CD4-positive, alpha-beta T cell treated with Interleukin-17A for 1 hour (primary cell): ENCODE measurements around the gene TOP3B.

Source experiments
- DNase-seq: peaks from one replicate; pipeline ENCODE4 v3.0.0-alpha.2; 2020

The TOP3B gene

DNA sequence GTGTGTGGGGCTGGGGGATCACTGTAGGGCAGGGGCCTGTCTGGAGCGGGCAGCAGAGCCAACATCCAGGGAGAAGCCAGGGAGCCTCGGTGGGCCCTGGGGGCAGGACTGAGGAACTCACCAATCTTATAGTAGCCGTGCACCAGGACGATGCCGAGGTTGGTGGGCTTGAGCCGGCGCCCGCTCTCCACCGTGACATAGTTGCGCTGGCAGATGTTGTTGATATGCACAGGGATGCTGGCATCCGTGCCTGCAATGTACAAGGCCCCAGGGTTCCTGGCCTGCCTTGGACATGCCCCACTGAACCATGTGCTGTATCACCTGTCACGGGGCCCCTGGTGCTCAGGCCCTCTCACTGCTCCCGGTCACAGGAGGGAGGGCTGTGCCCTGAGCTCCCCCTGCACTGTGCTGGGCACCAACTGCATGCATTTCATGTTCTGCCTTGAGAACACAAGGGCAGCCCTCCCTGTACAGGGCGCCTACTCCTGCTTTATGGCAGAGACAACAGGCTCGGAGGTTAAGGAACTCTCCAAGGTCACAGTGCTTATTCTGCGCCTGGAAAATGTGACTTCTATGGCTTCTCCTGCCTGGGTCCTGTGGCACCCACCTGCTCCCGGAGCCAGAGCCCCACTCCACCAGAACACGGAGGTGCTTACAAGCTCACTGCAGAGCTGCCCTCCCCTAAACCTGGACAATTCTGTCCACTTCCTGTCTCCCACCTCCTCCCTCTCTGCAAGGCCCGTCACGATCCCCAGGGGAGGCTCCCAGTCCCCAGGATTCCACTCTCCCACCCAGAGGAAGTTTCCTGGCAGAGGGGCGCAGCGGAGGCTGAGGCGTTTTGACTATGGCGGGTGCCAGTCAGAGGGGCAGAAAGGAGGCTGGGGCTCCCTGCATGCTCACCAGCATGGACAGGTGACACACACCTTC lies 22.1 kb downstream of the TOP3B start:
- DNase-seq, result no peak

DNA sequence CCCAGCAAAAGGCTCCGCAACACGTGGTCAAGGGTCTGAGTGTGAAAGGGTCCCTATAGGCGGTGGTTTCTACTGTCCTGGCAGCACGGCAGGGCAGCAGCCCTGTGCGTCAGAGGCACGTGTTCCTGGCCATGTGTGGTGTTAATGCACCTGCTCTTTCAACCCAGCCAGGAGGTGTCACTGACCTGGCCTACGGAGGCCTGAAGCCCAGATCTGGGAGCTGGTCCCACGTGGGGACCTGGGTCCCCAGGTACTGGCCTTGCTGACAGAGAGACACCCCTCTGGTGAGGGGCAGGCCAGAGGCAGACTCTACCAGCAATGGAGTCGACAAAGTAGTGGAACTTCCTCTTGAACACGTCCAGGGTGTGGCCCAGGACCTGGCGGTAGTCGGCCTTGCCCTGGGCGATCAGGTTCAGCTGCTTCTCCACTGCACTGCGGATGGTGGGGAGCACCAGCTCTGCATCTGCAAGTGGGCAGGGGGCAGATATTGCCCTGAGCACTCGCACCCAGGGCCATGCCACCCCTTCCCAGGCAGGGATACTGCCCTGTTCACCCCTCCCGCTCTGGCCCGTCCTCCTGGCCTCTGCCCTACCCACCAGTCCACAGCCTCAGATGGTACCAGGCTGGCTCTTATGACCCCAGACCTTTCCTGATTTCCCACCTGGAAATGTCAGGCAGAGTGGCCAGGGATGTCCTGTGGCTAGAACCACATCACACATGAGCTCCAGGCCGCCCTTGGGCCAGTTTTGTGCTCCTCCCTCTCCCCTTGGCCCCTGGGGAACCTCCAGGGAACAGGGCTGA lies 23.1 kb downstream of the TOP3B start:
- DNase-seq, result no peak

GRCh38 chr22:21958360-21959273 lies 24.0 kb downstream of the TOP3B start:
- DNase-seq, result no peak

DNA sequence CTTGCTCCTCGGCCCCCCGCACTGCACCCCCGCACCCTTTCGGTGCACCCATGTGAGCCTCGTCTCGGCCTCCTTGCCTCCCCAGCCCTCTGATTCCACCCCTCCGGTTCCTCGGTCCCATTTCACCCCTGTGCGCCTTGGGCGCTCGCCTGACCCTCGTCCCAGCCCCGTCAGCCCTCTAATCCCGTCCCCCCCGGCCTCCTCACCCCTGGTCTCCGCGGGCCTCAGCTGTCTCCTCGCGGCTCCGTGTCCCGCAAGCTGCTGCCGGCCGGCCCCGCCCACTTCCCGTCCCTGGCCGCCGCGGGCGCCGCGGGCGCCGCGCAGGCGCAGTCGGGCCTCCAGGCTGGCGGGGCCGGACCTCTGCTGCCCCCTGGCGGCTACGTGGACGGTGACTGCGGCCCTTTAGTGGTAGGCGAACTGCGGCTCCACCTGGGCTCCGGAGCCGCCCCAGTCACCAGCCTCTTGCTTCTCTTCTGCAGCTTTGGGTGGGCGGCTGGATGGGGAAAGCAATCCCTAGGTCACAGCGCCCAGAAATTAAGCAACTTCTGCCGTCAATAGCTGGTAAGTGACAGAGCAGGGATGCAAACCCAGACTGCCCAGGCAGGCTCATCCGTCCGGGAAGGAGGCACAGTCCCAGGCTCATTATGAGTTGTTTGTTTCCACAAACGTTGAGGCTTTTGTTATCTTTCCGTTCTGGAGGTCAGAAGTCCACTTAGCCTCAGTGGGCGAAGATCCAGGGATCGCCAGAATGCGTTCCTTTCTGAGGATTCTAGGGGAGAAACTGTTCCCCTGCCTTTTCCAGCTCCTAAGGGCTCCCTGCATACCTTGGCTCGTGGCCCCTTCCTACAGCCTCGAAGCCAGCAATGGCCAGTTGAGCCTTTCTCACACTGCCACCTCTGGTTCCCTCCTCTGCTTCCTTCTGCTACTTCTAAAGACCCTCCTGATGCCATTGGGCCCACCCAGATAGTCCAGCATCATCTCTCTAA lies 29.7 kb downstream of the TOP3B start, which contains the start of gene PPM1F:
TSS of gene PPM1F (minus strand) at position 263 of the 986 bp plus-strand sequence. CDS start 6,800 bp downstream, outside the sequence.
- peak; percentile 90 for DNase-seq

- DNase-seq, result peak; percentile 13
These were observed 30.6 kb downstream of the TOP3B start for GRCh38 chr22:21951931-21952465.

GRCh38 chr22:21951062-21951461 lies 31.5 kb downstream of the TOP3B start:
- no peak for DNase-seq

GRCh38 chr22:21949948-21950347 lies 32.6 kb downstream of the TOP3B start:
- DNase-seq, result no peak

GRCh38 chr22:21949569-21949918 lies 33.0 kb downstream of the TOP3B start:
- DNase-seq, result no peak

DNA sequence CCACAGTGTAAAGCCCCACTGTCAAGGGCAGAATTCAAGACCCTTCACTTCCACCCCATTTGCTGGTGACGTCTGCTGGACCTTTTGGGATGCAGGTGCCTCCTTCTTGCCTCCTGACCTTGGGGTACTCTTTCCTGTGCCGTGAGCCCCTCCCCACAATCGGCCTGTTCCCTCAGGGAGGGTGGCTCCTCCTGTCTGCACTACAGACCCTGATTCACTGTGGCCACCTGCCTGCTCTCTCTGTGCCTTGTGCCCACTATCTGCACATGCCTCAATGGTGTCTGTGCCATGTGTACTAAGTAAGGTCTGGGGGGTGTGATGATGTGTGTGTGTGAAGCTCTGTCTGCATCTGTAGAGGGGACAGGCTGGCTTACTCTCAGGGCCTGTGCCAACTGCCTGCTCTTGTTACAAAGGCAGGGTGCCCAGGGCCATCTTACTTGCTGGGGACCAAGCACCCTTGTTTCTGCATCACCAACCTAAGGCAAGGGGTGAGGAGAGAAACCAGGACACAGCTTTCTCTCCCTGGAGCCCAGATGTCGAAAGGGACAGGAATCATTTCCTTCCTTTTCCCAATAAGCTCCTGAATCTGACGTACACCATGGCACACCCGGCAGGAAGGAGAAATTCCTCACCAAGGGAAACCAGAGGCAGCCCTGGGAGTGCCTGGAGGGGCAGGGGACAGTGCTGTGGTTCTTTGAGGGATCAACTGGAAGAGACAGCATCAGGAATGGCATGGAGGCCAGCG lies 33.6 kb downstream of the TOP3B start:
- DNase-seq, result no peak

DNA sequence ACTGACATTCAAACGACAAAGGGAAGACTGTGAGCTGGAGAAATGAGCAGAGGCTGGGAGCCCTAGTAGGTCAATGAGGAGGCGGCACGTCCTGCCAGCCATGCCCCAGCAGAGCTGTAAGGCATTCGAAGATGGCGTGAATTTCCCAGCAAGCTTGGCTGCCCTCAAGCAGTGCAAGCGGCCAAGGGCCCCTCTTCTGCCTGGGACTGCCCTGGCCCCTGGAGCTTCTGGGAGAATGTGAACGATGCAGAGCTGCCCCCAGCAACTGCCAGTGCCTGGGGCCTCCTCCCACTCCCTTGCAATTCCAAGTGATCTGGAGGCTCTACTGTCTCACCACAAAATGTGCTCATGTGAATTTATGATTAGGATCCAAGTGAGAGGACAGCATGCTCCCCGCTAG lies 34.2 kb downstream of the TOP3B start:
- DNase-seq, result no peak

DNA sequence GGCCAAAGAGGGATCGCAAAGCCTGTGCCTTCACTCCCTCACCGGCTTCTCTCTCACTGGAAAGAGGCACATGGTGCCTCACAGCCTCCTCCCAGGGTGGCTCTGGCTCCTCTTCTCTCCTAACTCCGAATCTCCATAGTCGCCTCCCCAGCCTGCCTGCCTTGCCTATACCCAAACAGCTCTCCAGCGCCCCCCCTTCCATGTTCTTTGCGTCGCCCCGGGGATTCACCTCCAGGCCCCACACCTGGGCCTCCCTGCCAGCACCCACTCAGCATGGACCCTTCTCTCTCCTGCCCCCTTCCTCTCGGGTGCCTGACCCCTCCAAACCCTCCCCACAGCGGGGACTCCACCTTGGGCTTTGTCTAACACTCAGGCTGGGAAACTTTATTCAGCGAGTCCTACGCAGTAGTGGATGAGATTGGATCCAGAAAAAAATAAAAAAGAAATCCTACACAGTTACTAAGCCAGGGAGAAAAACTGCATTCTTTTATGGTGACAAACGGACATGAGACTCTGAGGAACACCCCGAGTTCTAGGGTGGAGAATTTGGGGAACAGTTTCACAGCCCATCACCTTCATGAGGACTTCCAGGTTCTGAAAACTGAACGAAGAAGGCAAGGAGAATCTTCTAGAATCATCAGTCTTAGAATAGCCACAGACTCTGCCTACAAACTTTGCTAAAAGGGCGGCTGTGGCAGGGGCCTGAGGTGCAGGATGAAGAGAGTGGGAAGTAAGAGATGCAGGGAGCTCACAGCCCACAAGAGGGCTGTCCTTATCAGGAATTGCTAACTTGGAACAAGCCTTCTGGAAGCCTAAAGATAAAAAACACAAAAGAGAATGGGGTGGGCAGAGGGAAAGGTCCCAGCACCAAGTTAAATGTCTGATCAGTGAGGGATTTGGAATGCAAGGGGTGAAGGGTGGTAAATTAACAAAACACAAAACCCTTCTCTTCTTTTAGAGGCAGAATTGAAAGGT lies 35.3 kb downstream of the TOP3B start:
- no peak for DNase-seq

GRCh38 chr22:21946262-21946925 lies 36.2 kb downstream of the TOP3B start:
- DNase-seq, result no peak

DNA sequence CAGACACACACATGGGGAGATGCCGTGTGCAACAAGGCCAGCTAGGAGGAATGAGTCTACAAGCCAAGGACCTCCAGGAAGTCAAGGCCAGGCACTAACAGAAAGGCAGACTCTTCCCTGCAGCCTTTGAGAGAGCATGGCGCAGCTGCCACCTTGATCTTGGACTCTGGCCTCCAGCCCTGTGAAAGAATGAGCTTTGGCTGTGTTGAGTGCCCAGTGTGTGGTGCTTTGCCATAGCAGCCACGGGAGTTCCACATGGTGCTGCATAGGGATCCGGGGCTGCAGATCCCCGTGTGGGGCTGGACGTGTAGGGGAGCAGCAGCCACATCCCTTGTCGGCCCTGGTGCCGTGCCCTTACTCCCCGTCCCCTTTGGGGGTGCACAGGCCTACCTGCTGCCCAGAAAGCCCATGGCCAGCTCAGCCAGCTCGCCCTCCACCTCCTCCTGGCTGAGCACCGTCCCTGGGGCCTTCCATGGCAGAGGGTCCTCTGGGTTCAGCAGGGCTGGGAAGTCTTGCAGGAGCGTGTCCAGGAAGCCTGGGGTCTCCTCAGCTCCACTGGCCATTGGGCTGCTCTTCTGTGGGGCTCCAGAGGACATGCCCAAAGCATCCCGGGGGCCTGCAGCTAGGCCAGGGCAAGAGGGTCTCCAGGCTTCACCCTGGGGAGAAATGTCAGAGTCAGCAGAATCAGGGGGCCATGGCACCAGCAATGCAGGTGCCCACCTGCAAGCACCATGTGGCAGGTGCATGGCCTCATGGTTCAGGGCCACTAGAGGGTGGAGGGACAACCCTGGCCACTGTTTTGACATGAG lies 36.9 kb downstream of the TOP3B start:
- DNase-seq, result no peak

DNA sequence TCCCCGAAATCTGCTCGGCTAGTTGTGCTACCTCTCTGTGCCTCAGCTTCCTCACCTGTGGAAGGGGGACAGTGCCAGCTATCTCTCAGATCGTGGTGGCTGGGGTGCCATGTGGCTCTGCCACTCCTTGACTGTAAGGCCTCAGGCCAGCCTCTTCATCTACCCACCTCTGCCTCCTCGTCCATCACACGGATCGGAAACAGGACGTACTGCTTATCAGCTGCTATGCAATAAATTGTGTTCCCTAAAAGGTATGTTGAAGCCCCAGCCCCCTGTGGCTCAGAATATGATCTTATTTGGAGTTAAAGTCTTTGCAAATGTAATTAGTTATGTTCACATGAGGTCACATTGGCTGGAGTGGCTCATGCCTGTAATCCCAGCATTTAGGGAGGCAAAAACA lies 37.7 kb downstream of the TOP3B start:
- DNase-seq, result no peak

- no peak for DNase-seq
These were observed 38.8 kb downstream of the TOP3B start for GRCh38 chr22:21943571-21944448.
